AG09319 (cell line): ENCODE results near the gene GSAP.
"Not testable (repeated sequence)": the region's sequence is repeated elsewhere in the genome, so short reads cannot be mapped to it uniquely, and the experiment has no call there.

ENCODE experiments used
- DNase-seq: peaks from one replicate; pipeline ENCODE4 v3.0.0-alpha.2; 2010; ENCODE audit warnings: low read depth; ENCODE audit errors: extremely low read depth
- CTCF ChIP-seq: IDR thresholded peaks from 2 replicates; pipeline ENCODE4 v1.5.1; 2011; ENCODE audit warnings: low read depth, mild to moderate bottlenecking, inconsistent platforms, low read length, moderate library complexity

The GSAP gene

GRCh38 chr7:77459311-77459726 is 43.2 kb upstream of the GSAP start:
- no peak for TF ChIP-seq CTCF
- no peak for DNase-seq

- no peak for TF ChIP-seq CTCF
- no peak for DNase-seq
Measured at GRCh38 chr7:77458786-77459185, 42.6 kb upstream of the GSAP start.

GRCh38 chr7:77457779-77458178 is 41.6 kb upstream of the GSAP start:
- TF ChIP-seq CTCF = no peak
- no peak for DNase-seq

- no peak for DNase-seq
- no peak for TF ChIP-seq CTCF
Measured at GRCh38 chr7:77456696-77457095, 40.5 kb upstream of the GSAP start.

- DNase-seq = peak; percentile 60
- TF ChIP-seq CTCF = no peak
Measured at GRCh38 chr7:77455321-77455720, 39.2 kb upstream of the GSAP start.

- no peak for DNase-seq
- TF ChIP-seq CTCF = no peak
Measured at GRCh38 chr7:77454802-77455201, 38.7 kb upstream of the GSAP start.

- TF ChIP-seq CTCF = no peak
- no peak for DNase-seq
Measured at GRCh38 chr7:77453531-77453930, 37.4 kb upstream of the GSAP start.

GRCh38 chr7:77451950-77452349 is 35.8 kb upstream of the GSAP start:
- not testable (repeated sequence) for DNase-seq
